OCI-LY1 (cell line): ENCODE results near the gene MED27.

Experiments
- EZH2 ChIP-seq: fragments of 200-600 bp; sonication (generic), shearing (Covaris generic); IDR thresholded peaks from 2 replicates; pipeline ENCODE4 v1.8.0; 2017; ENCODE audit warnings: borderline replicate concordance, mixed run types, mild to moderate bottlenecking, antibody characterized with exemption, low read length, moderate library complexity, mixed read lengths
- TF ChIP-seq, protein P1 (sequence below): fragments of 200-600 bp; sonication (generic), shearing (Covaris generic); IDR thresholded peaks from 2 replicates; pipeline ENCODE4 v1.5.1; 2017; ENCODE audit warnings: mild to moderate bottlenecking, antibody characterized with exemption, low read length, moderate library complexity, mixed read lengths

DNA sequence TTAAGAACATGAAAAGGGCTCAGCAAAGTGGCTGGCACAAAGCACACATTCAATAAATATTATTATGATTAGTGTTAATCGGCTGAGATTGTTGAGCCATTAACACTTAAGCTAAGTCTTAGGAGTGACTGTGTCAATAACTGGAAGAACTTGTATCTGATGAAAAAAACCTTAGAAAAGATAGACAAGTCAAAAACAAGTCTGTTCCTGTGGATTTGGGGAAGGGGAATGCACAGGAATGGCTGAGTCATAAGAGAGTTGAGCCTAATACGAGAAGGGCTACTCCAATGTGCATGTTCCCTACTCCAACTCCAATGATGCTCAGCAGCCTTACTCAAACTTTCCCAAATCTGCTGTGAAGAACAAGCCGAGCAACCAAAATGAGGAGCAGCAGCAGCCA, 53.9 kb downstream of the MED27 start:
- TF ChIP-seq, protein P1, sequence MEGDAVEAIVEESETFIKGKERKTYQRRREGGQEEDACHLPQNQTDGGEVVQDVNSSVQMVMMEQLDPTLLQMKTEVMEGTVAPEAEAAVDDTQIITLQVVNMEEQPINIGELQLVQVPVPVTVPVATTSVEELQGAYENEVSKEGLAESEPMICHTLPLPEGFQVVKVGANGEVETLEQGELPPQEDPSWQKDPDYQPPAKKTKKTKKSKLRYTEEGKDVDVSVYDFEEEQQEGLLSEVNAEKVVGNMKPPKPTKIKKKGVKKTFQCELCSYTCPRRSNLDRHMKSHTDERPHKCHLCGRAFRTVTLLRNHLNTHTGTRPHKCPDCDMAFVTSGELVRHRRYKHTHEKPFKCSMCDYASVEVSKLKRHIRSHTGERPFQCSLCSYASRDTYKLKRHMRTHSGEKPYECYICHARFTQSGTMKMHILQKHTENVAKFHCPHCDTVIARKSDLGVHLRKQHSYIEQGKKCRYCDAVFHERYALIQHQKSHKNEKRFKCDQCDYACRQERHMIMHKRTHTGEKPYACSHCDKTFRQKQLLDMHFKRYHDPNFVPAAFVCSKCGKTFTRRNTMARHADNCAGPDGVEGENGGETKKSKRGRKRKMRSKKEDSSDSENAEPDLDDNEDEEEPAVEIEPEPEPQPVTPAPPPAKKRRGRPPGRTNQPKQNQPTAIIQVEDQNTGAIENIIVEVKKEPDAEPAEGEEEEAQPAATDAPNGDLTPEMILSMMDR: no peak
- TF ChIP-seq EZH2: no peak
